Measurements from ENCODE around the gene MAJIN.

- TF ChIP-seq EZH2 (IDR thresholded peaks at IDR 0.05; ENCODE audit: insufficient read depth, poor library complexity, severe bottlenecking): no peak
- TF ChIP-seq EZH2phosphoT487 (IDR thresholded peaks at IDR 0.05; ENCODE audit: insufficient read depth, low read depth): no peak
Measured at GRCh38 chr11:64933935-64934681, 37.8 kb downstream of the MAJIN start.
